ENCODE data around the gene GTF3C1.

- TF ChIP-seq CTCF (IDR thresholded peaks at IDR 0.05; ENCODE audit: low read depth, low read length) (no peak), POLR2A (IDR thresholded peaks at IDR 0.05; ENCODE audit: extremely low read depth, insufficient read length) (no peak), MAX (IDR thresholded peaks at IDR 0.05; ENCODE audit: low read depth, low read length) (no peak)
Measured at GRCh38 chr16:27534256-27534655, 15.5 kb downstream of the GTF3C1 start.

Measured in NB4 (cell line).